GM19351 (cell line): ENCODE results near the gene RARRES1.

Experiments
- ATAC-seq: cut with Tn5 transposase; IDR thresholded peaks from one replicate; pipeline ENCODE4 v1.9.1; 2021; ENCODE audit warnings: mild to moderate bottlenecking, moderate library complexity; ENCODE audit not compliant: unreplicated experiment

The RARRES1 gene

GRCh38 chr3:158737410-158737809, 5.2 kb upstream of the RARRES1 start:
- ATAC-seq = no peak

- ATAC-seq = no peak
These were observed 3.2 kb upstream of the RARRES1 start for GRCh38 chr3:158735296-158736033.

GRCh38 chr3:158733656-158734055, 1.4 kb upstream of the RARRES1 start:
- no peak for ATAC-seq

- ATAC-seq = no peak
These were observed 571 bp upstream of the RARRES1 start for GRCh38 chr3:158732856-158733200.

GRCh38 chr3:158731486-158731885, 771 bp downstream of the RARRES1 start:
- ATAC-seq = no peak

- no peak for ATAC-seq
These were observed 3.4 kb downstream of the RARRES1 start for GRCh38 chr3:158728851-158729250.

GRCh38 chr3:158728061-158728377, 4.2 kb downstream of the RARRES1 start:
- ATAC-seq = no peak

- ATAC-seq = peak; percentile 72
These were observed 4.8 kb downstream of the RARRES1 start for GRCh38 chr3:158727206-158728060.

GRCh38 chr3:158725348-158726011, 6.8 kb downstream of the RARRES1 start:
- no peak for ATAC-seq

GRCh38 chr3:158723991-158724390, 8.3 kb downstream of the RARRES1 start:
- ATAC-seq = no peak

- ATAC-seq = no peak
These were observed 10.1 kb downstream of the RARRES1 start for GRCh38 chr3:158722108-158722507.

- ATAC-seq = no peak
These were observed 13.6 kb downstream of the RARRES1 start for GRCh38 chr3:158718490-158719170.

- no peak for ATAC-seq
These were observed 14.7 kb downstream of the RARRES1 start for GRCh38 chr3:158717576-158717975.

GRCh38 chr3:158713094-158713499, 19.2 kb downstream of the RARRES1 start:
- no peak for ATAC-seq

- ATAC-seq = peak; percentile 53
These were observed 19.8 kb downstream of the RARRES1 start for GRCh38 chr3:158712443-158712842.

- peak; percentile 39 for ATAC-seq
These were observed 20.4 kb downstream of the RARRES1 start for GRCh38 chr3:158711886-158712285.

- no peak for ATAC-seq
These were observed 21.7 kb downstream of the RARRES1 start for GRCh38 chr3:158710601-158711000.

GRCh38 chr3:158709666-158710083, 22.6 kb downstream of the RARRES1 start:
- ATAC-seq = no peak

GRCh38 chr3:158703566-158703965, 28.7 kb downstream of the RARRES1 start:
- ATAC-seq = no peak

- no peak for ATAC-seq
These were observed 29.3 kb downstream of the RARRES1 start for GRCh38 chr3:158702815-158703481.
